Osteoblast (primary cell): ENCODE measurements around the gene FAM83G. TPM values are rescaled to one million over a fixed set of nuclear protein-coding genes. Genes with fewer than 3 reads are reported as not detected.

Experiments used
- DNase-seq: peaks from one replicate; pipeline ENCODE4 v3.0.0; 2011; ENCODE audit warnings: low spot score, mixed read lengths; ENCODE audit not compliant: insufficient read length; ENCODE audit errors: missing footprints
- H2AFZ ChIP-seq: 2 replicates; pipeline ENCODE4 v1.6.0; 2011; ENCODE audit warnings: mild to moderate bottlenecking, low read length
- H3K27ac ChIP-seq: 2 replicates; pipeline ENCODE4 v1.5.1; 2011; ENCODE audit warnings: mild to moderate bottlenecking, low read depth, low read length, moderate library complexity
- H3K27me3 ChIP-seq: 2 replicates; pipeline ENCODE4 v1.6.0; 2012; ENCODE audit warnings: mild to moderate bottlenecking, control low read depth, inconsistent platforms, low read length, moderate library complexity; ENCODE audit not compliant: insufficient read depth
- H3K36me3 ChIP-seq: 2 replicates; pipeline ENCODE4 v1.5.1; 2011; ENCODE audit warnings: mild to moderate bottlenecking, low read length, control low read depth, moderate library complexity; ENCODE audit not compliant: insufficient read depth
- H3K4me1 ChIP-seq: 2 replicates; pipeline ENCODE4 v1.5.1; 2011; ENCODE audit warnings: mild to moderate bottlenecking, low read length, control low read depth, moderate library complexity; ENCODE audit not compliant: insufficient read depth
- H3K4me2 ChIP-seq: 2 replicates; pipeline ENCODE4 v1.6.0; 2011; ENCODE audit warnings: mild to moderate bottlenecking, low read length; ENCODE audit not compliant: insufficient read depth
- H3K4me3 ChIP-seq: fragments of 200-600 bp; sonication (generic); 3 replicates; pipeline ENCODE4 v1.5.1; 2012; ENCODE audit warnings: mild to moderate bottlenecking, low read length, inconsistent platforms; ENCODE audit not compliant: insufficient read depth
- H3K79me2 ChIP-seq: 2 replicates; pipeline ENCODE4 v1.6.0; 2012; ENCODE audit warnings: mild to moderate bottlenecking, low read length, control low read depth, inconsistent platforms; ENCODE audit not compliant: insufficient read depth
- H3K9me3 ChIP-seq: 2 replicates; pipeline ENCODE4 v1.5.1; 2011; ENCODE audit warnings: low read depth, low read length, control low read depth
- H4K20me1 ChIP-seq: 2 replicates; pipeline ENCODE4 v1.6.0; 2012; ENCODE audit warnings: mild to moderate bottlenecking, low read length, control low read depth; ENCODE audit not compliant: insufficient read depth
- total RNA-seq: library from RNA; depleted of rRNA; stranded (reverse); fragments of >200 nt; gene quantifications from 2 replicates; pipeline ENCODE4 v1.2.3, GENCODE V29; 2012
- TF ChIP-seq, protein P1 (sequence below): IDR thresholded peaks from 2 replicates; pipeline ENCODE4 v1.5.1; 2011; ENCODE audit warnings: mild to moderate bottlenecking, low read depth, low read length, moderate library complexity; ENCODE audit errors: extremely low read depth

Gene FAM83G
- total RNA-seq, 1 donor = 11.6 TPM

DNA sequence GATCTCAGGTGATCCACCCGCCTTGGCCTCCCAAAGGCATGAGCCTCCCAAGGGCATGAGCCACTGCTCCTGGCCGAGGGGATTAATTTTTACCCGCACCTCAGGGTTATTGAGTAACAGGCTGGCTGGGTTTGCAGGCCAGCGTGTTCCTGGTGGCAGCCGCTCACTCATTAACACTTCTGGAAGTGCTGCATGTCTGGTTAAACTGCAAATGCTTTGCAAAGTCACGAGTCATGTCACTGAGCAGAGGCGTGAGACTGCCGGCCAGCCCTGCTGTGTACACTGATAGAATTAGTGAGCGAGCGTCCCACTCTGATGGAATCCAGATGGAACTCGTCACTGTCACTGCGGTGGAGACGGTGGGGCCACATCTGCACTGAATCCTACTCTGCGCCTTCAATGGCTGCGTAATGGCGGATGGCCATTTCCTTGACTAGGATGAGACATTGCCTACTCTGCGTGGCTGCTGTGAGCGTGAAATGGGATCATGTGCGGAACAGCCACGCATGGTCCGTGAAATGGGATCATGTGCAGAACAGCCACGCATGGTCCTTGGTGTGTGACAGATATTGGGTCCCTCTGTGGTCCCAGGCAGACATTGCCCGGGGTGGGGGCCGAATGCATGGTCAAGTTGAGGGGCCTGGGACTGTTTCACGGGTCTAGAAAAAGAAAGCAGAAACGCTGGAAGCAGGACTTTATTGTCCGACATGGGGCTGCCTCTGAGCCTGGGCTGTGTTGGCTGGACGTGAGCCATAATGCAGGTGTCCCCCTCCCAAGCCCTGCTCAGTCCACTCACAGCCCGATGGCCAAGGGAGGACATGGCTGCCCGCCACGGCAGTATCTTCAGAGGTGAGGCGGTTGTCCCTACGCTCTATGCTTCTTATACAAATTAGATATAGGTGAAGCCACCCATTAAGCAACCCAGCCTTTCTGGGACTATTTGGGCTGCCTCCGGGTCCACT is 53.3 kb downstream of the FAM83G start:
- Histone ChIP-seq H3K27ac (no peak overlapping the region), H4K20me1 (no peaks in the 10 kb centered on the region), H3K27me3 (peaks cover 23% of the 10 kb centered on the region), H3K36me3 (no peaks in the 10 kb centered on the region), H2AFZ (no peak overlapping the region), H3K9me3 (no peaks in the 10 kb centered on the region), H3K79me2 (no peaks in the 10 kb centered on the region), H3K4me2 (no peak overlapping the region), H3K4me3 (no peak overlapping the region), H3K4me1 (no peaks in the 10 kb centered on the region)
- DNase-seq = peak; percentile 75
- TF ChIP-seq, protein P1, sequence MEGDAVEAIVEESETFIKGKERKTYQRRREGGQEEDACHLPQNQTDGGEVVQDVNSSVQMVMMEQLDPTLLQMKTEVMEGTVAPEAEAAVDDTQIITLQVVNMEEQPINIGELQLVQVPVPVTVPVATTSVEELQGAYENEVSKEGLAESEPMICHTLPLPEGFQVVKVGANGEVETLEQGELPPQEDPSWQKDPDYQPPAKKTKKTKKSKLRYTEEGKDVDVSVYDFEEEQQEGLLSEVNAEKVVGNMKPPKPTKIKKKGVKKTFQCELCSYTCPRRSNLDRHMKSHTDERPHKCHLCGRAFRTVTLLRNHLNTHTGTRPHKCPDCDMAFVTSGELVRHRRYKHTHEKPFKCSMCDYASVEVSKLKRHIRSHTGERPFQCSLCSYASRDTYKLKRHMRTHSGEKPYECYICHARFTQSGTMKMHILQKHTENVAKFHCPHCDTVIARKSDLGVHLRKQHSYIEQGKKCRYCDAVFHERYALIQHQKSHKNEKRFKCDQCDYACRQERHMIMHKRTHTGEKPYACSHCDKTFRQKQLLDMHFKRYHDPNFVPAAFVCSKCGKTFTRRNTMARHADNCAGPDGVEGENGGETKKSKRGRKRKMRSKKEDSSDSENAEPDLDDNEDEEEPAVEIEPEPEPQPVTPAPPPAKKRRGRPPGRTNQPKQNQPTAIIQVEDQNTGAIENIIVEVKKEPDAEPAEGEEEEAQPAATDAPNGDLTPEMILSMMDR = no peak

DNA sequence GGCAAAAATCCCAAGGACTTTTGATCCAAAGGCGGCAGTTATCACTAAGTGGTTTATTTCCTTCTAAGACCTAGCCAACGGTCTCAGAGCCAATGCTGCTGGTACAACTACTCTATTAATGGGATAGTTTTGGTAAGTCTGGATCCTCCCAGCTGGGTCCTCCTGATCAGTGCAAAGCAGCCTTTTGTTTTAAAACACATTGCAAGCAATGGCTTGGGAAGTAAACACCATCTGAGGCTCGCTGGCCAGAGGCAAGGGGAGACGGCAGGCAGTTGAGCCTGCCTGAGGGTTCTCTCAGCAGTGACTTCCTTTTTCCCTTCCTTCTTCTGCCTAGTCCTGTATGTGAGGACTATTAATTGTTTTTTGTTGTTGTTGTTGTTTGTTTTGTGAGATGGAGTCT is 54.2 kb downstream of the FAM83G start:
- Histone ChIP-seq H3K27ac (no peak overlapping the region), H3K9me3 (no peaks in the 10 kb centered on the region), H3K36me3 (no peaks in the 10 kb centered on the region), H3K4me2 (no peak overlapping the region), H3K4me1 (no peaks in the 10 kb centered on the region), H3K4me3 (no peak overlapping the region), H4K20me1 (no peaks in the 10 kb centered on the region), H3K27me3 (peaks cover 31% of the 10 kb centered on the region), H3K79me2 (no peaks in the 10 kb centered on the region), H2AFZ (no peak overlapping the region)
- DNase-seq = peak; percentile 41
- TF ChIP-seq, protein P1 = no peak

DNA sequence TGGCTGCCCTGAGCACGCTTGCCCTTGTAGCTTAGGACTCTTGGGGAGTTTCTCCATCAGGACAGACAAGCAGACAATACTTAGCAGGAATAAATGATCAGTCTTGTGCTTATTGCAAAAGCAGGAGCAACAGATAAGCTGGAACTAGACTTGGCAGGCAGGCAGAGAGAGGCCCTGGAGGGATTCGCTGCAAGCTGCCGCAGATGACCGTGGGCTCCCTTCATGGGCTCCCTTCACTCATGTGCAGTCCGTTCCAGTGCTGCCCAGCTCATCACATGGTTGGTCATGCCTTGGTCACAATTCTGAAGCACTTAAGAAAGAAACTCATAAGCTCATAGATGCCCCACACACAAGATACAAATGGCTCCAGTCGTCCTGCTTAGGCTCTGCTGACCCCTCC is 55.0 kb downstream of the FAM83G start:
- Histone ChIP-seq H2AFZ (no peak overlapping the region), H3K4me3 (no peak overlapping the region), H4K20me1 (no peaks in the 10 kb centered on the region), H3K9me3 (no peaks in the 10 kb centered on the region), H3K27ac (no peak overlapping the region), H3K4me1 (no peaks in the 10 kb centered on the region), H3K27me3 (peaks cover 36% of the 10 kb centered on the region), H3K36me3 (no peaks in the 10 kb centered on the region), H3K4me2 (no peak overlapping the region), H3K79me2 (no peaks in the 10 kb centered on the region)
- TF ChIP-seq, protein P1 = no peak
- DNase-seq = no peak

DNA sequence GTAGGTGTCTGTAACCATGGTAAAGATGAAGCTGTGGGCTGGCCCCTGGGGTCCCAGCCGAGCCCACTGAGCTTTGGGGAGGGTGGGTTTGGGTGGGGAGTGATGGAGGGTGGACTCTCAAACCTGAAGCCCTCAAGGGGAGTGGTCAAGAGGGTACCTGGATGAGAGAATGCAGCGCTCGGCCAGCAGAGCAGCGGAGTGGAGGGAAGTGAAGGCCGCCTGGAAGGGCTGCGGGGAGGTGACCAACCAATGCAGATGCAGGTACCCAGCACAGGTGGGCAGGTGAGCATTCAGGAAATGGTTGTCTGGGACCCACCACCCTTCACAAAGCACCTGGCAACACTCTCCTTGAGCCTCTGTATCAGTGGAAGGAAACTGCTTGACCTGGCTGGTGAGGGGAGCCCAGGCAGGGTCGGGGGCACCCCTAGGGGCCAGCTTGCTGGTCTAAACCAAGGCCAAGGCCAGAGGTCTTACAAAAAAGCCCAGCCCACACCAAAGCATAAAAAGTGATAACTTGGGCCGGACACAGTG is 56.0 kb downstream of the FAM83G start:
- no peak overlapping the region for H3K4me2 ChIP-seq
- H2AFZ ChIP-seq = no peak overlapping the region
- H3K4me3 ChIP-seq = no peak overlapping the region
- H4K20me1 ChIP-seq = no peaks in the 10 kb centered on the region
- TF ChIP-seq, protein P1 = no peak
- no peaks in the 10 kb centered on the region for H3K36me3 ChIP-seq
- H3K27ac ChIP-seq = no peak overlapping the region
- DNase-seq = no peak
- no peaks in the 10 kb centered on the region for H3K9me3 ChIP-seq
- peaks cover 36% of the 10 kb centered on the region for H3K27me3 ChIP-seq
- H3K79me2 ChIP-seq = no peaks in the 10 kb centered on the region
- H3K4me1 ChIP-seq = no peaks in the 10 kb centered on the region
